ENCODE measurements around the gene ORC6. TPM values are rescaled to one million over a fixed set of nuclear protein-coding genes. Genes with fewer than 3 reads are reported as not detected.

ORC6 gene
- total and polyA plus RNA-seq, 9 of the 15 experiments (the other 6 are each of a cell fraction or from before 2014, with no cell fraction given): 18.7 to 71.4 (median 47.0) TPM

- TF ChIP-seq KLF13 (tag; IDR thresholded peaks at IDR 0.05; ENCODE audit: borderline replicate concordance, low read depth) (no peak), ZNF696 (CRISPR knock-in tag; conservative IDR thresholded peaks at IDR 0.05) (no peak), CBFB (CRISPR knock-in tag; IDR thresholded peaks at IDR 0.05) (no peak), ZNF407 (IDR thresholded peaks at IDR 0.05; ENCODE audit: low read depth) (0 out of 2 replicates have a peak, but pooled peaks have one; percentile 53), ZNF253 (CRISPR knock-in tag; conservative IDR thresholded peaks at IDR 0.05) (no peak), ZNF77 (CRISPR knock-in tag; IDR thresholded peaks at IDR 0.05) (no peak), TCF15 (CRISPR knock-in tag; IDR thresholded peaks at IDR 0.05) (no peak), PHB (CRISPR knock-in tag; IDR thresholded peaks at IDR 0.05) (no peak), NFE2 (IDR thresholded peaks at IDR 0.05; ENCODE audit: low read depth) (no peak), MAX (CRISPR knock-in tag; IDR thresholded peaks at IDR 0.05) (peak; percentile 36; the same call in 1 of the 2 replicates), SMC3 (conservative IDR thresholded peaks at IDR 0.05; ENCODE audit: insufficient read depth, low read depth, low read length) (no peak), USF2 (CRISPR knock-in tag; IDR thresholded peaks at IDR 0.05) (peak; percentile 62), ARHGAP35 (IDR thresholded peaks at IDR 0.05; ENCODE audit: partially characterized antibody) (no peak), MTA1 (IDR thresholded peaks at IDR 0.05; ENCODE audit: borderline replicate concordance) (no peak), ZNF217 (CRISPR knock-in tag; IDR thresholded peaks at IDR 0.05) (no peak), ZBTB43 (CRISPR knock-in tag; IDR thresholded peaks at IDR 0.05) (no peak), RCOR1 (IDR thresholded peaks at IDR 0.05; ENCODE audit: borderline replicate concordance in 1 of 2, low read depth in 2 of 2, low read length in 2 of 2) (no peak), ILK (tag; IDR thresholded peaks at IDR 0.05; ENCODE audit: borderline replicate concordance, low read depth) (no peak)
Observed at GRCh38 chr16:46649588-46650253, 39.7 kb upstream of the ORC6 start (continued).
